Right hindlimb (tissue), 1 donor: ENCODE results near the gene OXSM.

Experiments
- DNase-seq: peaks from one replicate; pipeline ENCODE4 v3.0.0-alpha.2; 2018

OXSM gene

GRCh38 chr3:25812644-25813043, 22.8 kb downstream of the OXSM start:
- DNase-seq, result no peak

- no peak for DNase-seq
Measured at GRCh38 chr3:25817107-25817506, 27.2 kb downstream of the OXSM start.

GRCh38 chr3:25817638-25818037, 27.7 kb downstream of the OXSM start:
- no peak for DNase-seq

- DNase-seq, result no peak
Measured at GRCh38 chr3:25818335-25818734, 28.4 kb downstream of the OXSM start.

- DNase-seq, result peak; percentile 20
Measured at GRCh38 chr3:25820366-25820765, 30.5 kb downstream of the OXSM start.

- DNase-seq, result no peak
Measured at GRCh38 chr3:25820816-25821486, 31.1 kb downstream of the OXSM start.

- no peak for DNase-seq
Measured at GRCh38 chr3:25821746-25822573, 32.1 kb downstream of the OXSM start.

- DNase-seq, result no peak
Measured at GRCh38 chr3:25823314-25823713, 33.4 kb downstream of the OXSM start.

- DNase-seq, result no peak
Measured at GRCh38 chr3:25826510-25826909, 36.6 kb downstream of the OXSM start.

- peak; percentile 57 for DNase-seq
Measured at GRCh38 chr3:25830373-25831280, 40.7 kb downstream of the OXSM start.

- no peak for DNase-seq
Measured at GRCh38 chr3:25831578-25831977, 41.7 kb downstream of the OXSM start.

- DNase-seq, result no peak
Measured at GRCh38 chr3:25834346-25834745, 44.5 kb downstream of the OXSM start.

- no peak for DNase-seq
Measured at GRCh38 chr3:25836579-25836978, 46.7 kb downstream of the OXSM start.

GRCh38 chr3:25837038-25837437, 47.1 kb downstream of the OXSM start:
- no peak for DNase-seq

GRCh38 chr3:25840099-25840498, 50.2 kb downstream of the OXSM start:
- no peak for DNase-seq

- no peak for DNase-seq
Measured at GRCh38 chr3:25843332-25843731, 53.4 kb downstream of the OXSM start.
